Karpas-422 (cell line): Measurements from ENCODE around the gene LINC01488. TPM values are rescaled to one million over a fixed set of nuclear protein-coding genes. Genes with fewer than 3 reads are reported as not detected.

Experiments used
- DNase-seq: peaks from one replicate; pipeline ENCODE4 v3.0.0-alpha.2; 2015
- H2AFZ ChIP-seq: fragments of 200-600 bp; sonication (generic); 2 replicates; pipeline ENCODE4 v1.6.1; 2014; ENCODE audit warnings: antibody characterized with exemption, low read length, mixed read lengths
- H3K27ac ChIP-seq: fragments of 200-600 bp; sonication (generic); 2 replicates; pipeline ENCODE4 v1.5.1; 2014; ENCODE audit warnings: mild to moderate bottlenecking, low read length, moderate library complexity
- H3K27me3 ChIP-seq: fragments of 200-600 bp; sonication (generic); 2 replicates; pipeline ENCODE4 v1.6.1; 2014; ENCODE audit warnings: low read length, mixed read lengths
- H3K36me3 ChIP-seq: fragments of 200-600 bp; sonication (generic); 2 replicates; pipeline ENCODE4 v1.6.1; 2014; ENCODE audit warnings: low read length, mixed read lengths; ENCODE audit not compliant: insufficient read depth
- H3K4me1 ChIP-seq: fragments of 200-600 bp; sonication (generic); 2 replicates; pipeline ENCODE4 v1.6.1; 2014; ENCODE audit warnings: mild to moderate bottlenecking, low read length, mixed read lengths
- H3K4me2 ChIP-seq: fragments of 200-600 bp; sonication (generic); 2 replicates; pipeline ENCODE4 v1.6.1; 2014; ENCODE audit warnings: low read length, low read depth, mild to moderate bottlenecking; ENCODE audit not compliant: poor library complexity, severe bottlenecking
- H3K4me3 ChIP-seq: fragments of 200-600 bp; sonication (generic); 2 replicates; pipeline ENCODE4 v1.5.1; 2014; ENCODE audit warnings: mild to moderate bottlenecking, antibody characterized with exemption, low read length, mixed read lengths
- H3K79me2 ChIP-seq: fragments of 200-600 bp; sonication (generic); 2 replicates; pipeline ENCODE4 v1.6.1; 2014; ENCODE audit warnings: mild to moderate bottlenecking, low read length, mixed read lengths
- H3K9ac ChIP-seq: fragments of 200-600 bp; sonication (generic); 2 replicates; pipeline ENCODE4 v1.6.0; 2014; ENCODE audit warnings: low read length
- H3K9me2 ChIP-seq: fragments of 200-600 bp; sonication (generic), shearing (Covaris generic); replicated peaks from 2 replicates; pipeline ENCODE4 v1.6.0; 2014; ENCODE audit warnings: mild to moderate bottlenecking, low read length, moderate library complexity; ENCODE audit not compliant: insufficient read depth
- H3K9me3 ChIP-seq: fragments of 300-700, 200-600 bp; sonication (generic); 2 replicates; pipeline ENCODE4 v1.6.1; 2014; ENCODE audit warnings: low read length, mixed read lengths
- H4K20me1 ChIP-seq: fragments of 200-600 bp; sonication (generic); 2 replicates; pipeline ENCODE4 v1.6.1; 2014; ENCODE audit warnings: mild to moderate bottlenecking, antibody characterized with exemption, low read length, low read depth; ENCODE audit not compliant: insufficient read depth
- total RNA-seq: library from RNA; depleted of rRNA; stranded (reverse); fragments of >200 nt; shearing (Covaris generic); gene quantifications from 2 replicates; pipeline ENCODE4 v1.2.3, GENCODE V29; 2014; ENCODE audit warnings: low replicate concordance

LINC01488 gene
- total RNA-seq, 1 experiment from 2014 or later: not detected

- no peak overlapping the region for H3K9ac ChIP-seq
These were observed 7.7 kb downstream of the LINC01488 start for GRCh38 chr11:69489031-69489745.

DNA sequence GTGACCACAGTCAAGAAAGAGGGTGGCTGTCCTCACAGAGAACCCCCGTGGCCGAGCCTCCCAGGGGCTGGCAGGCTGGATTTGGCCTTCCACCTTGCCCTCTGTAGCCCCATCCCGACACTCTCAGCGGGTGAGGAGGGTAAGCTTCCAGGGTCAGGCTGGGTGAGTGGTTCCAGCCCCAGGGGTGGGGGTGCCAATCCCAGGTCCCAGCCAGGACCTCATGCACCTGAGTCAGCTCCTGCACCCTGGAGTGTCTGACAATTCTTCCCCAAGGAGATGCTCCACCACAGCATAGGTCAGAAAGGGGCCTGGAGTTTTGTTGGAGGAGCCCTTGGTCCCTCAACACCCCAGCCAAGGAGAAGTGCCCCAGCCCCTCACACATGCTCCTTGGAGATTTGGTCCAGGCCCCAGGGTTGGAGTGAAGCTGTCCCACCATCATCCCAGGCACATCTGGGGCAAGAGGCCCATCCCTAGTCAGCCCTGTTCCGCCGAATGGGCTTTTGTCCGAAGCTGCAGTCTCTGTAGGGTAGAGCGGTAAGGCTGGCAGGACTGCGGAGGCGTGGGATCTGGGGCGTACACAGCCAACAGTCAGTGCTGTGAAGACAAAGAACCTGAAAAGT lies 8.4 kb downstream of the LINC01488 start:
- Histone ChIP-seq H3K9me2 (no peaks in the 10 kb centered on the region), H3K9me3 (no peaks in the 10 kb centered on the region), H3K4me3 (no peak overlapping the region), H3K27ac (no peak overlapping the region), H3K4me2 (no peak overlapping the region), H4K20me1 (no peaks in the 10 kb centered on the region), H3K79me2 (no peaks in the 10 kb centered on the region), H3K4me1 (no peaks in the 10 kb centered on the region), H3K27me3 (no peaks in the 10 kb centered on the region), H3K36me3 (no peaks in the 10 kb centered on the region), H3K9ac (no peak overlapping the region), H2AFZ (no peak overlapping the region)
- no peak for DNase-seq

More at GRCh38 chr11:69489031-69489745, 7.7 kb downstream of the LINC01488 start:
- Histone ChIP-seq H3K4me2 (no peak overlapping the region), H4K20me1 (no peaks in the 10 kb centered on the region), H3K36me3 (no peaks in the 10 kb centered on the region), H3K9me3 (no peaks in the 10 kb centered on the region), H3K4me1 (no peaks in the 10 kb centered on the region), H3K79me2 (no peaks in the 10 kb centered on the region), H3K4me3 (no peak overlapping the region), H3K27me3 (no peaks in the 10 kb centered on the region), H2AFZ (no peak overlapping the region), H3K27ac (no peak overlapping the region), H3K9me2 (no peaks in the 10 kb centered on the region)
- no peak for DNase-seq

GRCh38 chr11:69490516-69490915 lies 9.1 kb downstream of the LINC01488 start:
- Histone ChIP-seq H4K20me1 (no peaks in the 10 kb centered on the region), H3K4me1 (no peaks in the 10 kb centered on the region), H3K27ac (no peak overlapping the region), H3K4me3 (no peak overlapping the region), H3K4me2 (no peak overlapping the region), H3K9ac (no peak overlapping the region), H2AFZ (no peak overlapping the region), H3K79me2 (no peaks in the 10 kb centered on the region), H3K36me3 (no peaks in the 10 kb centered on the region), H3K9me3 (no peaks in the 10 kb centered on the region), H3K9me2 (no peaks in the 10 kb centered on the region), H3K27me3 (no peaks in the 10 kb centered on the region)
- no peak for DNase-seq

DNA sequence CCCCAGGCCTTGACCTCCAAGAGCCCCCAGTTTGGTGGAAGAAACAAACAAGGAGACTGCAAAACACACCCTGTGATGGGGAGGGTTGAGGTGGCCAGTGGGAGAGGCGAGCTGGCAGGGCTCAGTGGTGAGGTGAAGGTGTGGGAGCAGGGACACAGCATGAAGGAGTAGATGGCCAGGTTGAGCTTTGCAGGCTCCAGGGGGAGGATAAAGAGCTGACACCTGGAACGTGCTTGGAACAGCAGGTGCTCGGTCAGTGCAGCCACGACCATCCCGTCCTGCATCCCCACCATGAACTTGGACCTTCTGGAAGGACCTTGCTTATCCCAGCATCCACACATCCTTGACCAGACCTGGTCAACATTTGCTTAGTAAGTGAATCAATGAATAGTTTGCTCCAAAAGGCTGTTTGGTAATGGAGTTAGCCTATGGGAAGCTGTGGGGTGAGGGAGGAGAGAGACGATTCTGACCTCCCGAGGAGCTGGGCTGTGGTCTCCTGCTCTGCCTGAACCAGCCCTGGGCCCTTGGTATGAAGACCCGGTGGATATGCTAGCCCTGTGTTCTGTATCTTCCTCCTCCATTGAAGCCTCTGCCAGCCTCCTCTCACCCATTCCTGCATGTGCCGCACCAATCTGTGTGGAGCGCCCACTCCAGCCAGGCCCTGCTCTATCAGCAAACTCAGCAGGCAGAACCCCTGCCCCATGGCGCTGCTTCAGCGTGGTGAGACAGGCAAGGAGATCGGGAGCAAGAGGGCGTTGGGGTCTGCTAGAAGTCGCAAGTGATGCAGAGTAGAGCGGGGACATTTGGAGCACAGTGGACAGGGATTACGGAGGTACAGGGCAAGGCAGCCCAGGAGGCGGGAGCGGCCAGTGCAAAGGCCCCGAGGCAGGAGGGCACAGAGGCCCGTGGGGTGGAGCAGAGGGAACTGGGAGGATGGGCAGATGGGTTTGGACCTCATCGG lies 9.9 kb downstream of the LINC01488 start:
- no peak for DNase-seq
- H3K27ac ChIP-seq: no peak overlapping the region
- H3K36me3 ChIP-seq: no peaks in the 10 kb centered on the region
- H3K9me2 ChIP-seq: no peaks in the 10 kb centered on the region
- no peak overlapping the region for H3K4me2 ChIP-seq
- no peaks in the 10 kb centered on the region for H3K27me3 ChIP-seq
- H4K20me1 ChIP-seq: no peaks in the 10 kb centered on the region
- H3K79me2 ChIP-seq: no peaks in the 10 kb centered on the region
- no peak overlapping the region for H3K9ac ChIP-seq
- no peaks in the 10 kb centered on the region for H3K9me3 ChIP-seq
- no peak overlapping the region for H2AFZ ChIP-seq
- H3K4me3 ChIP-seq: no peak overlapping the region
- H3K4me1 ChIP-seq: no peaks in the 10 kb centered on the region

DNA sequence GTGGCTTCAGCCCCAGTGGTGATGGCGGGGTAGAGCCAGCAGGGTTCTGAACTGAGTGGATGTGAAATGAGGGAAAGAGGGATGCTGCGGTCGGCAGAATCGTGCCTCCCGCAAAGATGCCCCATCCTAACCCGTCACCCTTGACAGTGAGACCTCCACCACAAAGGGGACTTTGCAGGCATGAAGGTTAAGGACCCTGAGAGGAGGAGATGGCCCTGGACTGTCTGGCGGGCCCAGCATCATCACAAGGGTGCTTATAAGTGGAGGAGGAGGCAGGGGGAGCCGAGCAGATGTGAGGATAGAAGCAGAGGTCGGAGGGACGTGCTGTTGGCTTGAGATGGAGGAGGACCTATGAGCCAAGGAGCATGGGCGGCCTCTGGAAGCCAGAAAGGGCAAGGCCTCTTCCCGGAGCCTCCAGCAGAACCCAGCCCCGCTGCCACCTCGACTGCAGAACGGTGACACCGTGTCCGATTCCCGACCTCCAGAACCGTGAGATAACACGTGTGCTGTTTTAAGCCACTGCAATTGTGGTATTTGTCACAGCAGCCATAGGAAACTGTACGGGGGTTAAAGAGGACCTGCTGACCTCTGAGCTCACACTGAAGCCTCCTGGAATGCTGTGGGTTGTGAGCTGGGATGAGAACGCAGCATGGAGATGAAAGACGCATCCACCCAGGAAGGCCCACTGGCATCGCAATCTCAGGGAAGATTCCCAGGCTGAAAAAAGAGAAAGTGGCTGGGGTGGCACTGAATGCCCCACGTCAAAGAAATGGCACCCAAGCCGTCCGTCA lies 10.9 kb downstream of the LINC01488 start:
- H3K4me2 ChIP-seq: no peak overlapping the region
- no peaks in the 10 kb centered on the region for H3K9me3 ChIP-seq
- no peak overlapping the region for H2AFZ ChIP-seq
- H4K20me1 ChIP-seq: no peaks in the 10 kb centered on the region
- no peak overlapping the region for H3K27ac ChIP-seq
- no peak for DNase-seq
- no peaks in the 10 kb centered on the region for H3K36me3 ChIP-seq
- H3K27me3 ChIP-seq: no peaks in the 10 kb centered on the region
- H3K9me2 ChIP-seq: no peaks in the 10 kb centered on the region
- H3K9ac ChIP-seq: no peak overlapping the region
- H3K79me2 ChIP-seq: no peaks in the 10 kb centered on the region
- H3K4me3 ChIP-seq: no peak overlapping the region
- no peaks in the 10 kb centered on the region for H3K4me1 ChIP-seq

DNA sequence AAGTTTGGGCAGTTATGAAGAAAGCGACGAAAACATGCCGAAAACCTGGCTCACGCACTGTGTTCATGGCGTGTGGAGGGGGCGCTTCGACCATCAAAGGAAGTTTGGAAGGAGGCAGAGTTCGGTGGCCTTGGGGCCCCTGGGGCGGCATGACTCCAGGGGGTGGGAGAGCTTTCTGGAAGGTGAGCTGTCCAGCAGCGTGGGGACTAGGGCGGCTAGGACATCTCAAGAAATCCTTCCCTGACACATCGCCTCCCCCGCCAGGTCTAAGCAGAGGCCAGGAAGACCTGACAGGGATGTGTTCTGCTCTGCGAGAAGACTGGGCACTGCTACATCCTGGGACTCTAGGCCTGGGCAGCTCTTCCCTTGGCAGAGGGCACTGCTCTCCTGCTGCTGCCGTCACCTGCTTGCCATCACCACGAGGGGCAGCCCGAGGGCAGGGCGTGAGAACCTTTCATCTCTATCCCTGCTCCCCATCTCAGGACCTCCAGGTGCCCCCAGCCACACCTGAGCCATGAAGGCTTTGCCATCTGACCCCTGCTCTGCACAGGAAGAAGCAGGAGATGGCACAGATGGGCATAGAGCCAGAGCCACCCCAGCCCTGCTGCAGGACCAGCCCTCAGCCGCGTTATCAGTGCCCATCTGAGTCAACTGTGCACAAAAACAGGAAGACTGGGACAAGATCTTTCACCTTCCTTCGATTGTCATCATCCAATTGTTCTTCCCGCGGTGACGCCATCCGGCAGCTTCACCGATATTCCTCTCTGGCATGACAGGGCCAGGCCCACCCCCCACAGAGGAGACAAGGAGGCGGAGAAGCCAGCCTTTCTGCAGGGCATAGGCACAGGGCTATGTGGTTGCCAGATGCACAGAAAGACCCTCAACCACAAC lies 12.7 kb downstream of the LINC01488 start:
- Histone ChIP-seq H3K36me3 (no peaks in the 10 kb centered on the region), H3K79me2 (no peaks in the 10 kb centered on the region), H2AFZ (no peak overlapping the region)

GRCh38 chr11:69494851-69495250 lies 13.4 kb downstream of the LINC01488 start:
- Histone ChIP-seq H3K36me3 (no peaks in the 10 kb centered on the region), H3K9ac (no peak overlapping the region), H3K79me2 (no peaks in the 10 kb centered on the region)

More for the DNA sequence above, 12.7 kb downstream of the LINC01488 start:
- no peaks in the 10 kb centered on the region for H3K4me1 ChIP-seq
- no peaks in the 10 kb centered on the region for H3K27me3 ChIP-seq
- no peaks in the 10 kb centered on the region for H4K20me1 ChIP-seq
- H3K4me3 ChIP-seq: no peak overlapping the region
- H3K9me3 ChIP-seq: no peaks in the 10 kb centered on the region
- no peaks in the 10 kb centered on the region for H3K9me2 ChIP-seq
- H3K9ac ChIP-seq: no peak overlapping the region
- no peak overlapping the region for H3K4me2 ChIP-seq
- no peak for DNase-seq
- no peak overlapping the region for H3K27ac ChIP-seq

More at GRCh38 chr11:69494851-69495250, 13.4 kb downstream of the LINC01488 start:
- no peak overlapping the region for H2AFZ ChIP-seq
- no peaks in the 10 kb centered on the region for H3K9me3 ChIP-seq
- no peak overlapping the region for H3K4me2 ChIP-seq
- no peak for DNase-seq
- no peaks in the 10 kb centered on the region for H3K4me1 ChIP-seq
- H3K4me3 ChIP-seq: no peak overlapping the region
- H3K27ac ChIP-seq: no peak overlapping the region
- no peaks in the 10 kb centered on the region for H4K20me1 ChIP-seq
- no peaks in the 10 kb centered on the region for H3K27me3 ChIP-seq
- H3K9me2 ChIP-seq: no peaks in the 10 kb centered on the region
